ENCODE results near the gene CCL28. TPM values are rescaled to one million over a fixed set of nuclear protein-coding genes. Genes with fewer than 3 reads are reported as not detected.

CCL28 gene
- total and polyA plus RNA-seq, 4 experiments from 2014 or later: 5.7 to 18.2 (median 12.0) TPM

GRCh38 chr5:43348207-43348606 lies 64.0 kb downstream of the CCL28 start:
- CTCF ChIA-PET (ENCODE audit: partially characterized antibody): no interaction called here
- H3K36me3 Mint-ChIP-seq: no peaks in the 10 kb centered on the region
- H3K4me3 Mint-ChIP-seq: no peak overlapping the region
- H3K9me3 Mint-ChIP-seq: peaks cover 0 to 18% (median 5%) of the 10 kb centered on the region in 8 donors
- H3K4me3 ChIP-seq (ENCODE audit: low read length in 2 of 2): no peak overlapping the region
- H3K27ac Mint-ChIP-seq: no peak overlapping the region
- intact Hi-C loops (cut with micrococcal nuclease): no loop called here
- H3K4me1 ChIP-seq (ENCODE audit: insufficient read depth, low read length): no peaks in the 10 kb centered on the region
- H3K27ac ChIP-seq (ENCODE audit: low read depth, low read length): no peak overlapping the region
- no peaks in the 10 kb centered on the region for H3K36me3 ChIP-seq (ENCODE audit: insufficient read depth, low read length)
- H3K27me3 Mint-ChIP-seq: peaks cover 3 to 9% of the 10 kb centered on the region in 2 donors
- H3K27me3 ChIP-seq (ENCODE audit: insufficient read depth, low read length): no peaks in the 10 kb centered on the region
- no peaks in the 10 kb centered on the region for H3K4me1 Mint-ChIP-seq
- POLR2A ChIA-PET (ENCODE audit: partially characterized antibody): no interaction called here
- no peak for DNase-seq
- no peaks in the 10 kb centered on the region for H3K9me3 ChIP-seq (ENCODE audit: control insufficient read depth in 1 of 2, low read length in 2 of 2)

GRCh38 chr5:43338862-43339261 lies 73.3 kb downstream of the CCL28 start:
- peaks cover 15 to 23% of the 10 kb centered on the region in 2 donors for H3K27me3 Mint-ChIP-seq
- ChIA-PET POLR2A (ENCODE audit: partially characterized antibody) (no interaction called here), CTCF (ENCODE audit: partially characterized antibody) (interaction anchor here (1.4 kb wide), 1 partner anchor 145 kb away, joined by 4 read pairs; the partner anchor contains the start of gene TMEM267)
- Histone ChIP-seq H3K4me3 (ENCODE audit: low read length in 2 of 2) (no peak overlapping the region), H3K27ac (ENCODE audit: low read depth, low read length) (no peak overlapping the region), H3K36me3 (ENCODE audit: insufficient read depth, low read length) (no peaks in the 10 kb centered on the region), H3K4me1 (ENCODE audit: insufficient read depth, low read length) (no peaks in the 10 kb centered on the region), H3K9me3 (ENCODE audit: control insufficient read depth in 1 of 2, low read length in 2 of 2) (peaks cover 0 to 4% of the 10 kb centered on the region in 2 donors), H3K27me3 (ENCODE audit: insufficient read depth, low read length) (no peaks in the 10 kb centered on the region)
- no peak for DNase-seq
- H3K4me3 Mint-ChIP-seq: no peak overlapping the region
- no peaks in the 10 kb centered on the region for H3K4me1 Mint-ChIP-seq
- peaks cover 3 to 12% of the 10 kb centered on the region in 2 donors for H3K36me3 Mint-ChIP-seq
- H3K27ac Mint-ChIP-seq: no peak overlapping the region
- H3K9me3 Mint-ChIP-seq: peaks cover 4 to 46% (median 36%) of the 10 kb centered on the region in 8 donors
- intact Hi-C loops (cut with micrococcal nuclease): no loop called here

GRCh38 chr5:43336159-43336558 lies 76.0 kb downstream of the CCL28 start:
- no peak overlapping the region for H3K27ac ChIP-seq (ENCODE audit: low read depth, low read length)
- H3K4me3 ChIP-seq (ENCODE audit: low read length in 2 of 2): no peak overlapping the region
- peaks cover 0 to 4% of the 10 kb centered on the region in 2 donors for H3K9me3 ChIP-seq (ENCODE audit: control insufficient read depth in 1 of 2, low read length in 2 of 2)
- intact Hi-C loops (cut with micrococcal nuclease): no loop called here
- no peaks in the 10 kb centered on the region for H3K4me1 Mint-ChIP-seq
- no peaks in the 10 kb centered on the region for H3K27me3 ChIP-seq (ENCODE audit: insufficient read depth, low read length)
- no peak overlapping the region for H3K27ac Mint-ChIP-seq
- H3K9me3 Mint-ChIP-seq: peaks cover 6 to 50% (median 37%) of the 10 kb centered on the region in 8 donors
- ChIA-PET POLR2A (ENCODE audit: partially characterized antibody) (no interaction called here), CTCF (ENCODE audit: partially characterized antibody) (no interaction called here)
- no peaks in the 10 kb centered on the region for H3K36me3 ChIP-seq (ENCODE audit: insufficient read depth, low read length)
- DNase-seq: no peak
- peaks cover 29 to 30% of the 10 kb centered on the region in 2 donors for H3K27me3 Mint-ChIP-seq
- no peaks in the 10 kb centered on the region for H3K4me1 ChIP-seq (ENCODE audit: insufficient read depth, low read length)
- H3K36me3 Mint-ChIP-seq: peaks cover 2 to 8% of the 10 kb centered on the region in 2 donors
- no peak overlapping the region for H3K4me3 Mint-ChIP-seq

GRCh38 chr5:43335681-43336080 lies 76.5 kb downstream of the CCL28 start:
- Mint-ChIP-seq H3K4me1 (no peaks in the 10 kb centered on the region), H3K27me3 (peaks cover 29 to 30% of the 10 kb centered on the region in 2 donors), H3K36me3 (peaks cover 2 to 8% of the 10 kb centered on the region in 2 donors), H3K27ac (no peak overlapping the region), H3K4me3 (no peak overlapping the region), H3K9me3 (peaks cover 6 to 50% (median 36%) of the 10 kb centered on the region in 8 donors)
- DNase-seq: no peak
- H3K36me3 ChIP-seq (ENCODE audit: insufficient read depth, low read length): no peaks in the 10 kb centered on the region
- ChIA-PET POLR2A (ENCODE audit: partially characterized antibody) (no interaction called here), CTCF (ENCODE audit: partially characterized antibody) (no interaction called here)
- intact Hi-C loops (cut with micrococcal nuclease): no loop called here
- no peaks in the 10 kb centered on the region for H3K27me3 ChIP-seq (ENCODE audit: insufficient read depth, low read length)
- no peak overlapping the region for H3K4me3 ChIP-seq (ENCODE audit: low read length in 2 of 2)
- peaks cover 0 to 4% of the 10 kb centered on the region in 2 donors for H3K9me3 ChIP-seq (ENCODE audit: control insufficient read depth in 1 of 2, low read length in 2 of 2)
- H3K4me1 ChIP-seq (ENCODE audit: insufficient read depth, low read length): no peaks in the 10 kb centered on the region
- H3K27ac ChIP-seq (ENCODE audit: low read depth, low read length): no peak overlapping the region

- Mint-ChIP-seq H3K27ac (no peak overlapping the region), H3K36me3 (peaks cover 2 to 4% of the 10 kb centered on the region in 2 donors), H3K27me3 (peaks cover 16 to 26% of the 10 kb centered on the region in 2 donors), H3K9me3 (peaks cover 6 to 33% (median 25%) of the 10 kb centered on the region in 8 donors), H3K4me3 (no peak overlapping the region), H3K4me1 (no peaks in the 10 kb centered on the region)
- ChIA-PET POLR2A (ENCODE audit: partially characterized antibody) (no interaction called here), CTCF (ENCODE audit: partially characterized antibody) (no interaction called here)
- Histone ChIP-seq H3K36me3 (ENCODE audit: insufficient read depth, low read length) (no peaks in the 10 kb centered on the region), H3K4me3 (ENCODE audit: low read length in 2 of 2) (no peak overlapping the region), H3K9me3 (ENCODE audit: control insufficient read depth in 1 of 2, low read length in 2 of 2) (peaks cover 0 to 4% of the 10 kb centered on the region in 2 donors), H3K27ac (ENCODE audit: low read depth, low read length) (no peak overlapping the region), H3K27me3 (ENCODE audit: insufficient read depth, low read length) (no peaks in the 10 kb centered on the region), H3K4me1 (ENCODE audit: insufficient read depth, low read length) (no peaks in the 10 kb centered on the region)
- intact Hi-C loops (cut with micrococcal nuclease): no loop called here
- DNase-seq: no peak
Observed at GRCh38 chr5:43332401-43332800, 79.8 kb downstream of the CCL28 start.

Other genes with a start within 250 kb of the CCL28 start
- under 1 TPM; 0.26 to 0.28 TPM for gene NIM1K, start 220.2 kb downstream of the CCL28 start, total RNA-seq
- under 1 TPM; 0.24 to 0.40 TPM for gene NIM1K, start 220.2 kb downstream of the CCL28 start, polyA plus RNA-seq
- 10 to 100 TPM; 27.7 to 35.7 TPM for gene HMGCS1, start 99.0 kb downstream of the CCL28 start, total RNA-seq
- gene HMGCS1, start 99.0 kb downstream of the CCL28 start, polyA plus RNA-seq: 1 to 10 TPM; 3.3 to 6.8 TPM
- gene TMEM267, start 71.5 kb upstream of the CCL28 start, total RNA-seq: 10 to 100 TPM; 16.6 to 18.4 TPM
- gene TMEM267, start 71.5 kb upstream of the CCL28 start, polyA plus RNA-seq: 10 to 100 TPM; 25.7 to 39.1 TPM
- 1 to 10 TPM; 2.5 to 2.9 TPM for gene C5orf34, start 102.8 kb upstream of the CCL28 start, total RNA-seq
- 1 to 10 TPM in 1 of 2 donors, under 1 TPM in 1; 0.60 to 1.3 TPM for gene C5orf34, start 102.8 kb upstream of the CCL28 start, polyA plus RNA-seq
- gene PAIP1, start 144.7 kb upstream of the CCL28 start, total RNA-seq: 10 to 100 TPM; 36.0 to 38.0 TPM
- 10 to 100 TPM; 48.1 to 48.9 TPM for gene PAIP1, start 144.7 kb upstream of the CCL28 start, polyA plus RNA-seq
- gene NNT, start 190.8 kb upstream of the CCL28 start, total RNA-seq: 10 to 100 TPM; 56.1 to 57.6 TPM
- gene NNT, start 190.8 kb upstream of the CCL28 start, polyA plus RNA-seq: 10 to 100 TPM; 47.0 to 74.7 TPM

All from CD4-positive, alpha-beta memory T cell (primary cell).